ELR (cell line): ENCODE measurements around the gene LDAH.
"Not testable (repeated sequence)": the region's sequence is repeated elsewhere in the genome, so short reads cannot be mapped to it uniquely, and the experiment has no call there.

Source experiments
- DNase-seq: peaks from one replicate; pipeline ENCODE4 v3.0.0-alpha.2; 2015; ENCODE audit warnings: low read depth

The LDAH gene

GRCh38 chr2:20822535-20823490, at the start of gene LDAH:
Gene LDAH, minus strand, starts transcription at chr2:20823101. Its CDS starts 21,638 bp downstream, at chr2:20801463.
- peak; percentile 89 for DNase-seq

- no peak for DNase-seq
Observed at GRCh38 chr2:20868377-20868776, 45.5 kb upstream of the LDAH start.

- DNase-seq = no peak
Observed at GRCh38 chr2:20862850-20863249, 39.9 kb upstream of the LDAH start.

GRCh38 chr2:20855456-20855855, 32.6 kb upstream of the LDAH start:
- no peak for DNase-seq

- no peak for DNase-seq
Observed at GRCh38 chr2:20852670-20853069, 29.8 kb upstream of the LDAH start.

- DNase-seq = no peak
Observed at GRCh38 chr2:20852139-20852538, 29.2 kb upstream of the LDAH start.

- DNase-seq = no peak
Observed at GRCh38 chr2:20844246-20844645, 21.3 kb upstream of the LDAH start.

GRCh38 chr2:20839052-20839451, 16.2 kb upstream of the LDAH start:
- DNase-seq = no peak

GRCh38 chr2:20838016-20838415, 15.1 kb upstream of the LDAH start:
- no peak for DNase-seq

- DNase-seq = no peak
Observed at GRCh38 chr2:20836521-20836920, 13.6 kb upstream of the LDAH start.

- no peak for DNase-seq
Observed at GRCh38 chr2:20834331-20834730, 11.4 kb upstream of the LDAH start.

GRCh38 chr2:20832606-20833005, 9.7 kb upstream of the LDAH start:
- no peak for DNase-seq

GRCh38 chr2:20829861-20830260, 7.0 kb upstream of the LDAH start:
- no peak for DNase-seq

- DNase-seq = no peak
Observed at GRCh38 chr2:20823917-20824316, 1.0 kb upstream of the LDAH start.

- DNase-seq = no peak
Observed at GRCh38 chr2:20818820-20819219, 4.1 kb downstream of the LDAH start.

GRCh38 chr2:20815216-20815615, 7.7 kb downstream of the LDAH start:
- DNase-seq = no peak

GRCh38 chr2:20812779-20813178, 10.1 kb downstream of the LDAH start:
- DNase-seq = no peak

GRCh38 chr2:20806286-20806685, 16.6 kb downstream of the LDAH start:
- no peak for DNase-seq

GRCh38 chr2:20803974-20804373, 18.9 kb downstream of the LDAH start:
- DNase-seq = no peak

GRCh38 chr2:20803226-20803682, 19.6 kb downstream of the LDAH start:
- DNase-seq = no peak

- no peak for DNase-seq
Observed at GRCh38 chr2:20797096-20797495, 25.8 kb downstream of the LDAH start.

GRCh38 chr2:20796374-20796791, 26.5 kb downstream of the LDAH start:
- DNase-seq = no peak

- not testable (repeated sequence) for DNase-seq
Observed at GRCh38 chr2:20793944-20794343, 29.0 kb downstream of the LDAH start.
